Suprapubic skin (tissue), 4 donors: ENCODE measurements around the gene NTNG2.

Experiments
- EP300 ChIP-seq: sonication (generic); formaldehyde crosslinking; IDR thresholded peaks from one replicate; pipeline ENCODE4 v1.6.1; 2017; ENCODE audit warnings: antibody characterized with exemption
- POLR2A ChIP-seq, 2 donors: fragments of 450-650 bp; IDR thresholded peaks; one replicate each; pipeline ENCODE4 v1.6.1; 2017; ENCODE audit warnings: antibody characterized with exemption in 2 of 2, mild to moderate bottlenecking in 2 of 2, moderate library complexity in 2 of 2
- POLR2AphosphoS5 ChIP-seq, 3 donors: sonication (generic); formaldehyde crosslinking; IDR thresholded peaks; one replicate each; pipeline ENCODE4 v1.6.1; 2017; ENCODE audit warnings: antibody characterized with exemption in 3 of 3
- TF ChIP-seq, protein P1 (sequence below), 2 donors: fragments of 200-600 bp in 1 of 2; fragments of 450-650 bp in 1 of 2; sonication (generic) in 1 of 2; IDR thresholded peaks; one replicate each; pipeline ENCODE4 v1.5.1; 2016 to 2019; ENCODE audit warnings: antibody characterized with exemption in 2 of 2, mild to moderate bottlenecking in 1 of 2, moderate library complexity in 1 of 2

DNA sequence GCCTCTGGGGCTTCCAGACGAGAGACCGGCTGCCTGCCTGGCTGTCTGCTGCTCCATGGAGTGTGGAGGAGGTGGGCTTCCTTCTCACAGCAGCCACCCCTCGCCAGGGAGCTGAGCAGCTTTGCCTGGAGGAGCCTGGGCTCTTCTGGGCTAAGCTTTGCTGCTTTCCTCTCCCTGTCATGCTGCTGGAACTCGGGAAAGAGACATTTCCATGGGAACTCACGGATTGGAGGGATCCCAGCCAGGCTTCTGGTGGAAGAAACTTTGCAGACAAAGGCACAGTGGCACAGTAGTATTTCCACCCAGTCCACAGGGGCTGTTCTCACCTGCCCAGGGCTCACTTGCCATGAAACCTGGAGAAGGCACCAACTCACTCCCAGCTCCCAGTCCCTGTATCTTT, 5.6 kb upstream of the NTNG2 start:
- TF ChIP-seq POLR2A (IDR thresholded peaks at IDR 0.05) (no peak), EP300 (no peak), POLR2AphosphoS5 (IDR thresholded peaks at IDR 0.05) (no peak)
- TF ChIP-seq, protein P1, sequence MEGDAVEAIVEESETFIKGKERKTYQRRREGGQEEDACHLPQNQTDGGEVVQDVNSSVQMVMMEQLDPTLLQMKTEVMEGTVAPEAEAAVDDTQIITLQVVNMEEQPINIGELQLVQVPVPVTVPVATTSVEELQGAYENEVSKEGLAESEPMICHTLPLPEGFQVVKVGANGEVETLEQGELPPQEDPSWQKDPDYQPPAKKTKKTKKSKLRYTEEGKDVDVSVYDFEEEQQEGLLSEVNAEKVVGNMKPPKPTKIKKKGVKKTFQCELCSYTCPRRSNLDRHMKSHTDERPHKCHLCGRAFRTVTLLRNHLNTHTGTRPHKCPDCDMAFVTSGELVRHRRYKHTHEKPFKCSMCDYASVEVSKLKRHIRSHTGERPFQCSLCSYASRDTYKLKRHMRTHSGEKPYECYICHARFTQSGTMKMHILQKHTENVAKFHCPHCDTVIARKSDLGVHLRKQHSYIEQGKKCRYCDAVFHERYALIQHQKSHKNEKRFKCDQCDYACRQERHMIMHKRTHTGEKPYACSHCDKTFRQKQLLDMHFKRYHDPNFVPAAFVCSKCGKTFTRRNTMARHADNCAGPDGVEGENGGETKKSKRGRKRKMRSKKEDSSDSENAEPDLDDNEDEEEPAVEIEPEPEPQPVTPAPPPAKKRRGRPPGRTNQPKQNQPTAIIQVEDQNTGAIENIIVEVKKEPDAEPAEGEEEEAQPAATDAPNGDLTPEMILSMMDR (IDR thresholded peaks at IDR 0.05): no peak
